ENCODE results near the gene TMEM81. TPM values are rescaled to one million over a fixed set of nuclear protein-coding genes. Genes with fewer than 3 reads are reported as not detected.

The TMEM81 gene
- total RNA-seq, 3 donors from 2014 or later (not counting 1 experiment from before 2014, with no cell fraction given), result 1.8 to 3.5 (median 2.5) TPM

DNA sequence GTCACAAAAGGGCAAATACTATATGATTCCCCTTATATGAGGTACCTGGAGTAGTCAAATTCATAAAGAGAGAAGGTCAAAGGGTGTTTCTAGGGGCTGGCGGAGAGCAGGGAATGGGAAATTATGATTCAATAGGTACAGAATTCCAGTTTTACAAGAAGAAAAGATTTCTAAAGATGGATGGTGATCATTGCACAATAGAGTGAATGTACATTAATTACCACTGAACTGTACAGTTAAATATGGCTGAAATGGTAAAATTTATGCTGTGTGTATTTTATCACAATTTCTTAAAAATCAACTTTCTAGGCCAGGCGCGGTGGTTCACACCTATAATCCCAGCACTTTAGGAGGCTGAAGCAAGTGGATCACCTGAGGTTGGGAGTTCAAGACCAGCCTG lies 18.1 kb upstream of the TMEM81 start:
- peaks cover 43% of the 10 kb centered on the region for H3K36me3 Mint-ChIP-seq
- no peaks in the 10 kb centered on the region for H3K27me3 Mint-ChIP-seq (ENCODE audit: low read depth in 2 of 2)
- intact Hi-C loops (cut with micrococcal nuclease), result no loop called here
- Histone ChIP-seq H3K36me3 (ENCODE audit: control insufficient read depth, insufficient read depth, low read length) (peaks cover 83% of the 10 kb centered on the region), H3K9me3 (ENCODE audit: control insufficient read depth, insufficient read depth, low read length) (no peaks in the 10 kb centered on the region), H3K4me1 (ENCODE audit: control insufficient read depth, insufficient read depth, low read length) (no peaks in the 10 kb centered on the region), H3K27ac (ENCODE audit: low read length) (no peak overlapping the region), H3K27me3 (ENCODE audit: control insufficient read depth, insufficient read depth, low read length) (no peaks in the 10 kb centered on the region), H3K4me3 (ENCODE audit: low read length) (no peak overlapping the region)
- H3K27ac Mint-ChIP-seq, result no peak overlapping the region
- ATAC-seq (no peak), DNase-seq (no peak)
- peaks cover 0 to 3% of the 10 kb centered on the region in 2 donors for H3K4me1 Mint-ChIP-seq
- 91% methylated on average over 3 of the region's 3 CpGs for WGBS (ENCODE audit: insufficient coverage)
- no peak overlapping the region for H3K4me3 Mint-ChIP-seq
- TF ChIP-seq CTCF (IDR thresholded peaks at IDR 0.05), result no peak
- H3K9me3 Mint-ChIP-seq, result no peaks in the 10 kb centered on the region

DNA sequence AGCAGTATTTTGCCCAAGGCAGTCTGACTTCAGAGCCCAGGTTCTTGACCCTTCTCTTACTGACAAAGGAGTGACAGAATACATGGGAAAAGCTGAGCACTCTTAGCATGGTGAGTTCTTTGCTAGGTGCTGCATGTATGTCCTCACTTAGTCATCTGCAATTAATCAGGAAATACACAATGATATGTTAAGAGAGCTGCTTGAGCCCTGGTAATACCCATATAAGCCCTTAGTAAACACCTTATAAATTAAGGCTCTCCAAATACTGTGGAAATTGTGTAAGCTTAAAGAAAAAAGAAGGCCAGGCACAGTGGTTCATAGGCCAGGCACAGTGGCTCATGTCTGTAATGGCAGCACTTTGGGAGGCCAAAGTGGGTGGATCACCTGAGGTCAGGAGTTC lies 14.0 kb upstream of the TMEM81 start:
- Mint-ChIP-seq H3K9me3 (no peaks in the 10 kb centered on the region), H3K4me3 (no peak overlapping the region), H3K4me1 (no peaks in the 10 kb centered on the region), H3K36me3 (peaks cover 59% of the 10 kb centered on the region), H3K27ac (no peak overlapping the region), H3K27me3 (ENCODE audit: low read depth in 2 of 2) (no peaks in the 10 kb centered on the region)
- Histone ChIP-seq H3K4me3 (ENCODE audit: low read length) (no peak overlapping the region), H3K27ac (ENCODE audit: low read length) (no peak overlapping the region), H3K36me3 (ENCODE audit: control insufficient read depth, insufficient read depth, low read length) (peaks cover 92% of the 10 kb centered on the region), H3K4me1 (ENCODE audit: control insufficient read depth, insufficient read depth, low read length) (no peaks in the 10 kb centered on the region), H3K9me3 (ENCODE audit: control insufficient read depth, insufficient read depth, low read length) (no peaks in the 10 kb centered on the region), H3K27me3 (ENCODE audit: control insufficient read depth, insufficient read depth, low read length) (no peaks in the 10 kb centered on the region)
- intact Hi-C loops (cut with micrococcal nuclease), result no loop called here
- ATAC-seq, result no peak
- no peak for DNase-seq
- TF ChIP-seq CTCF (IDR thresholded peaks at IDR 0.05), result no peak

DNA sequence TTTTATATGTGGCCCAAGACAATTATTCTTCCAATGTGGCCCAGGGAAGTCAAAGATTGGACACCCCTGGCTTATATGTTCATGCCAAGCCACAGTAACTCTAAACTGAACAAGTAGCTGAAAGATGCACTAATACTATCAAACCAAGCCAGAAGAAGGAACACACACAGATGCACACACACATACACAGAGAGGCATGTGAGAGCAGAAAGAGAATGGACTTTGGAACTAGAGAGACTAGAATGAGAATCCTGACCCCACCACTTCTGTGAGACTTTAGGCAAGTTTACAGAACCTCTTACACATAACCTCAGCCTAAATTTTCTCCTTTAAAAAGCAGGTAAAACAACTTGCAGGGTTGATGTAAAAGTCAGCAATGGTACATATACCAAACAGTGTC lies 11.2 kb upstream of the TMEM81 start:
- DNase-seq (no peak), ATAC-seq (no peak)
- no peak overlapping the region for H3K4me3 Mint-ChIP-seq
- Histone ChIP-seq H3K36me3 (ENCODE audit: control insufficient read depth, insufficient read depth, low read length) (peaks cover 90% of the 10 kb centered on the region), H3K4me1 (ENCODE audit: control insufficient read depth, insufficient read depth, low read length) (no peaks in the 10 kb centered on the region), H3K27ac (ENCODE audit: low read length) (no peak overlapping the region), H3K4me3 (ENCODE audit: low read length) (no peak overlapping the region), H3K9me3 (ENCODE audit: control insufficient read depth, insufficient read depth, low read length) (no peaks in the 10 kb centered on the region), H3K27me3 (ENCODE audit: control insufficient read depth, insufficient read depth, low read length) (no peaks in the 10 kb centered on the region)
- H3K27me3 Mint-ChIP-seq (ENCODE audit: low read depth in 2 of 2), result no peaks in the 10 kb centered on the region
- H3K4me1 Mint-ChIP-seq, result peaks cover 0 to 4% of the 10 kb centered on the region in 2 donors
- no peak overlapping the region for H3K27ac Mint-ChIP-seq
- H3K36me3 Mint-ChIP-seq, result peaks cover 52% of the 10 kb centered on the region
- no peak for TF ChIP-seq CTCF (IDR thresholded peaks at IDR 0.05)
- intact Hi-C loops (cut with micrococcal nuclease), result no loop called here
- no peaks in the 10 kb centered on the region for H3K9me3 Mint-ChIP-seq

- no peak for DNase-seq
- no peak for TF ChIP-seq CTCF (IDR thresholded peaks at IDR 0.05)
- intact Hi-C loops (cut with micrococcal nuclease), result no loop called here
- H3K36me3 ChIP-seq (ENCODE audit: control insufficient read depth, insufficient read depth, low read length), result peaks cover 79% of the 10 kb centered on the region
- no peak overlapping the region for H3K4me3 ChIP-seq (ENCODE audit: low read length)
- no peak overlapping the region for H3K27ac ChIP-seq (ENCODE audit: low read length)
- H3K4me1 ChIP-seq (ENCODE audit: control insufficient read depth, insufficient read depth, low read length), result no peaks in the 10 kb centered on the region
- Mint-ChIP-seq H3K4me1 (peaks cover 4 to 7% of the 10 kb centered on the region in 2 donors), H3K27me3 (ENCODE audit: low read depth in 2 of 2) (no peaks in the 10 kb centered on the region), H3K4me3 (no peak overlapping the region), H3K27ac (no peak overlapping the region), H3K9me3 (no peaks in the 10 kb centered on the region), H3K36me3 (peaks cover 49% of the 10 kb centered on the region)
- H3K27me3 ChIP-seq (ENCODE audit: control insufficient read depth, insufficient read depth, low read length), result no peaks in the 10 kb centered on the region
- no peaks in the 10 kb centered on the region for H3K9me3 ChIP-seq (ENCODE audit: control insufficient read depth, insufficient read depth, low read length)
- WGBS (ENCODE audit: insufficient coverage), result 95% methylated on average over 4 of the region's 4 CpGs
- no peak for ATAC-seq
Observed at GRCh38 chr1:205091043-205091740, 6.9 kb upstream of the TMEM81 start.
